ENCODE results near the gene THAP7. TPM values are rescaled to one million over a fixed set of nuclear protein-coding genes. Genes with fewer than 3 reads are reported as not detected.

Gene THAP7
- total RNA-seq, 4 donors from 2014 or later, result 33.9 to 57.0 (median 37.4) TPM

DNA sequence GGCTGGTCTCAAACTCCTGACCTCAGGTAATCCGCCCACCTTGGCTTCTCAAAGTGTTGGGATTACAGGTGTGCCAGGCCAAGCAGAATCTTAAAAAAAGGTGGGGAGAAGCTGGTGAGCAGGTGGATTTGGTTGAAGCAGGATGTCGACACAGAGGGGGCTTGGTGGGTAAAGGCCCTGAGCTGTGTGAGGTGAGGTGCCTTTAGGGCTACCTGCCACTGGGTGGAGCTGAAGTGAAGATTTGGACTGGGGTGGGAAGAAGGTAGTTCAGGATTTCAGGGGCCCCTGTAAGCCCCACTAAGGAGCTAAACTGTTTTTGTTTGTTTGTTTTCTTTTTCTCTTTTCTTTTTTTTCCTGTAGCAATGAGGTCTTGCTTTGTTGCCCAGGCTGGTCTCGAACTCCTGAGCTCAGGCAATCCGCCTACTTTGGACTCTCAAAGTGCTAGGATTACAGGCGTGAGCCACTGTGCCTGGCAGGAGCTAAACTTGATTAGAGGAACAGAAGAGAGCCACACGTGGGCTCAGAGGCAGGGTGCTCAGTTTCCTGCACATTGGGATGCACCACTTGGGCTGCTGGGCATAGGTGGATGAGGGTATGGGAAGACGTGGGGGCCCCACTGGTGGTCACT lies 19.0 kb upstream of the THAP7 start:
- DNase-seq (ENCODE audit: low spot score in 2 of 2), result no peak
- no peak overlapping the region for H3K27ac ChIP-seq
- no peaks in the 10 kb centered on the region for H3K27me3 ChIP-seq
- peaks cover 5% of the 10 kb centered on the region for H3K4me1 ChIP-seq
- TF ChIP-seq POLR2AphosphoS5 (IDR thresholded peaks at IDR 0.05) (no peak), EP300 (IDR thresholded peaks at IDR 0.05) (no peak)
- H3K9me3 ChIP-seq, result no peaks in the 10 kb centered on the region
- no peaks in the 10 kb centered on the region for H3K36me3 ChIP-seq
- no peak overlapping the region for H3K4me3 ChIP-seq
- 70% methylated on average over 7 of the region's 7 CpGs for WGBS

DNA sequence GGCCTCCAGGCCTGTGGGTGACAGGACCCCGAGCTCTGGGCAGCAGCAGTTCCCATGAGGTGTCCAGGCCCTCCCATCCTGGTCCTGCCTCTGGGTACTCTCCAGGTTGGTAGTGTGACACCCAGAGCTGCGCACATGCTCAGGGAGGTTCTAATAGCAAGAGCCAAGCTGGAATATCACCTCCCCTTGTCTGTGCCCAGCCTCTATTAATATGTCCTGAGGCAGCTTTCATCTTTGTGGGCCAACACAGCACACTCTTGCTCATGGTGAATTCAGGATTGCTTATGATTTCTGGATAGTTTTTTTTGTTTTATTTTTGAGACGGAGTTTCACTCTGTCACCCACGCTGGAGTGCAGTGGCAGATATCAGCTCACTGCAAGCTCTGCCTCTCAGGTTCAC lies 16.4 kb upstream of the THAP7 start:
- H3K4me1 ChIP-seq, result peaks cover 23% of the 10 kb centered on the region
- no peaks in the 10 kb centered on the region for H3K27me3 ChIP-seq
- no peak for DNase-seq (ENCODE audit: low spot score in 2 of 2)
- TF ChIP-seq POLR2A (IDR thresholded peaks at IDR 0.05) (no peak), POLR2AphosphoS5 (IDR thresholded peaks at IDR 0.05) (no peak), EP300 (IDR thresholded peaks at IDR 0.05) (no peak)
- TF ChIP-seq, protein P1, sequence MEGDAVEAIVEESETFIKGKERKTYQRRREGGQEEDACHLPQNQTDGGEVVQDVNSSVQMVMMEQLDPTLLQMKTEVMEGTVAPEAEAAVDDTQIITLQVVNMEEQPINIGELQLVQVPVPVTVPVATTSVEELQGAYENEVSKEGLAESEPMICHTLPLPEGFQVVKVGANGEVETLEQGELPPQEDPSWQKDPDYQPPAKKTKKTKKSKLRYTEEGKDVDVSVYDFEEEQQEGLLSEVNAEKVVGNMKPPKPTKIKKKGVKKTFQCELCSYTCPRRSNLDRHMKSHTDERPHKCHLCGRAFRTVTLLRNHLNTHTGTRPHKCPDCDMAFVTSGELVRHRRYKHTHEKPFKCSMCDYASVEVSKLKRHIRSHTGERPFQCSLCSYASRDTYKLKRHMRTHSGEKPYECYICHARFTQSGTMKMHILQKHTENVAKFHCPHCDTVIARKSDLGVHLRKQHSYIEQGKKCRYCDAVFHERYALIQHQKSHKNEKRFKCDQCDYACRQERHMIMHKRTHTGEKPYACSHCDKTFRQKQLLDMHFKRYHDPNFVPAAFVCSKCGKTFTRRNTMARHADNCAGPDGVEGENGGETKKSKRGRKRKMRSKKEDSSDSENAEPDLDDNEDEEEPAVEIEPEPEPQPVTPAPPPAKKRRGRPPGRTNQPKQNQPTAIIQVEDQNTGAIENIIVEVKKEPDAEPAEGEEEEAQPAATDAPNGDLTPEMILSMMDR (IDR thresholded peaks at IDR 0.05), result no peak
- WGBS, result 99% methylated on average over 4 of the region's 4 CpGs
- H3K36me3 ChIP-seq, result no peaks in the 10 kb centered on the region
- H3K9me3 ChIP-seq, result no peaks in the 10 kb centered on the region
- H3K4me3 ChIP-seq, result no peak overlapping the region
- no peak overlapping the region for H3K27ac ChIP-seq

DNA sequence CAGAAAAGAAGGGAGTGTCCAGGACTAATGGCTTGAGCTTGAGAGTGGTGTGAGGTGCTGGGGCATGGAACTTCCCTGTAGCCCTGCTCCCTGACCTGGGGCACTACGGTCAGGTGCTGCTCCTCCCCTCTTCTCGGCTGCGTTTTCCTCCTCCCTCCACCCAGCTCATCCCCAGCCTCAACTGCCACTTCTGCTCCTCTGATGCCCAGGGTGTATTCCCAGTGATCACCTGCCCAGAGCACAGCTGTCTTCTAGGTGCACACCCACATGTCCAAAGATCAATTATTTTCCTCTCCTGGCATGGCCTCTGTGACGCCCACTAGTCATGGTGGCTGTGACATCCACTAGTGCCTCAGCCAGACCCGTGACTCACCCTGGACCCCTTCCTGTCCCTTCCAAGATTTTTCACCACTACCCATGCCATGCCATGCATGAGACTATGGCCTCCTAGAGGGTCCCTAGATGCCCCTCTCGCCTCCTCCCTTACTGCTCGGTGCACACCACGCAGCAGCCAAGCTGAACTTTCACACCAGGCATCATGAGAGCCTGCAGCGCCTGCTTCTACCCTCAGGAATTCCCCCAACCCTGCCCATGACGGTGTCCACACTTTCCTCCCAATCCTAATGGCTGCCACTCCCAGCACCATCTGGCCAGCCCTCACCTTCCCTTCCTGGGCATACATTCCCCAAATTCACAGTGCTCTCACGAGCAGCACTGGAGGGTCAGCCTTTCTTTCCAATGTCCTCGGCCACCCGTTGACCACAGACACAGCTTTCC lies 14.9 kb upstream of the THAP7 start:
- WGBS, result 85% methylated on average over 13 of the region's 13 CpGs
- H3K36me3 ChIP-seq, result no peaks in the 10 kb centered on the region
- no peak for DNase-seq (ENCODE audit: low spot score in 2 of 2)
- no peak for TF ChIP-seq POLR2A (IDR thresholded peaks at IDR 0.05)
- TF ChIP-seq, protein P1 (IDR thresholded peaks at IDR 0.05), result no peak
- no peak for TF ChIP-seq EP300 (IDR thresholded peaks at IDR 0.05)
- TF ChIP-seq POLR2AphosphoS5 (IDR thresholded peaks at IDR 0.05), result no peak
- no peaks in the 10 kb centered on the region for H3K27me3 ChIP-seq
- H3K27ac ChIP-seq, result no peak overlapping the region
- H3K9me3 ChIP-seq, result no peaks in the 10 kb centered on the region
- H3K4me3 ChIP-seq, result no peak overlapping the region
- H3K4me1 ChIP-seq, result peaks cover 23% of the 10 kb centered on the region

DNA sequence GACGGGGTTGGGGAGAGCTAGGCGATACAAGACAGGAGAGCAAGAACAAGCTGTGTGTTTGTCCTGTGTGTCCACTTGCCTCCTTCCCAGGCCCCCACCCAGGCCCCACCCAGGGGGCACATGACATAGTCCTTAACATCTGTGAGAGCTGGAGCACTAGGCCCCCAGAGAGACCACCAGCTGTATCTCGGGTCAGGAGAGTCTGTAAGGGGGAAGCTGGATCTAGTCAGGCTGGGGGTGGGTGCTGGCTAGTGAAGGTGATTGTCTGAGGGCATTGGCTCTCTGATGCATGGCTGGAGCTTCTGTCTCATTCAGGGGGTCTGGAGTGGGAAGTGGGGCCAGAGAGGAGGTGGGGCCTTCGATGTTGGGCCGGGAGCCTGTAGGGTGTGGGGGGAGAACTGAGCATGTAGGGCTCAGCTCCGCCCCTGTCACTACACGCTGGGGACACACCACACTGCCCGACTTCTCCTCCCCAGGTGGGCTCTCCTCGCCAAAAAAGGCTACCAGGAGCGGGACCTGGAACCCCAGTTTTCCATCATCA lies 13.6 kb upstream of the THAP7 start:
- Histone ChIP-seq H3K4me1 (peaks cover 23% of the 10 kb centered on the region), H3K27ac (no peak overlapping the region), H3K27me3 (no peaks in the 10 kb centered on the region), H3K4me3 (no peak overlapping the region), H3K9me3 (no peaks in the 10 kb centered on the region), H3K36me3 (no peaks in the 10 kb centered on the region)
- TF ChIP-seq POLR2A (IDR thresholded peaks at IDR 0.05) (no peak), EP300 (IDR thresholded peaks at IDR 0.05) (no peak), POLR2AphosphoS5 (IDR thresholded peaks at IDR 0.05) (no peak)
- TF ChIP-seq, protein P1 (IDR thresholded peaks at IDR 0.05), result no peak
- 58% methylated on average over 6 of the region's 10 CpGs for WGBS
- no peak for DNase-seq (ENCODE audit: low spot score in 2 of 2)

DNA sequence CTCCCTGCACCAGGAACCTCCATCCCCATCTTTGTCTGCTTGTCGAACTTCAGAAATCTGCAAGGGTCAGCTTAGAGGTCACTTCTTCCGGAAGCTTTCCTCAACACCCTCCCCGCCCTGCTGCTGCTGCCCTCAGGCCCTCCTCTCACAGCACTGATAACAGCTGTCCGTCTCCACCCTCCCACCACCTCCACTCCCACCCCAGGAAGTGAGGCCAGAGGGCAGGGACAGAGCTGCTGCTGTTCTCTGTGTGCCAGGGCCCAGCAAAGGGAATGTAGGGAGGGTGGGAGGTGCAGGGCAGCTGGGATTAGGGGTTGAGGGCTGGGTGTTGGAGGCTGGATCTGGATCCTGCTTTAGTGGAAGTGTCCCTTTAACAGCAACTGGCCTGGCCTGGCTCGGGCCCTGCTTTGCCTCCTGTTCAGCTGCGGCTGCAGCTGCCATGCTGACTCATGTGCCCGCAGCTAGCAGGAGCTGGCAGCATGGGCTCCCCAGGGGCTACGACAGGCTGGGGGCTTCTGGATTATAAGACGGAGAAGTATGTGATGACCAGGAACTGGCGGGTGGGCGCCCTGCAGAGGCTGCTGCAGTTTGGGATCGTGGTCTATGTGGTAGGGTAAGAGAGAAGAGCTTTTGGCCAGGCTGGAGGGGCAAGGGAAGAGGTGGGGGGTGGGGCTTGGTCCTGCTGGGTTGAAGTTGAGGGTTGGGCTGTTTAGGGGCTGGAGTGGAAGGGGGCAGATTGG lies 13.0 kb upstream of the THAP7 start, which contains the start of gene P2RX6:
Gene P2RX6 (plus strand): TSS at position 440 of the 740 bp plus-strand sequence. CDS start 10 bp downstream, at position 450.
- no peak for DNase-seq (ENCODE audit: low spot score in 2 of 2)
- 33% methylated on average over 7 of the region's 12 CpGs for WGBS
- Histone ChIP-seq H3K4me1 (peaks cover 23% of the 10 kb centered on the region), H3K27me3 (no peaks in the 10 kb centered on the region), H3K36me3 (no peaks in the 10 kb centered on the region), H3K9me3 (no peaks in the 10 kb centered on the region), H3K27ac (no peak within 1 kb of the TSS), H3K4me3 (peak within 1 kb of the TSS; percentile 50)
- TF ChIP-seq EP300 (IDR thresholded peaks at IDR 0.05) (no peak), POLR2A (IDR thresholded peaks at IDR 0.05) (no peak), POLR2AphosphoS5 (IDR thresholded peaks at IDR 0.05) (no peak)
- TF ChIP-seq, protein P1 (IDR thresholded peaks at IDR 0.05), result no peak

Data from suprapubic skin (tissue), 4 donors.